ENCODE measurements around the gene TALDO1.
"Not testable (repeated sequence)": the region's sequence is repeated elsewhere in the genome, so short reads cannot be mapped to it uniquely, and the experiment has no call there.

The TALDO1 gene

GRCh38 chr11:737366-737765 is 9.9 kb upstream of the TALDO1 start:
- DNase-seq (ENCODE audit: low spot score) = no peak

- not testable (repeated sequence) for DNase-seq (ENCODE audit: low spot score)
These were observed 9.4 kb upstream of the TALDO1 start for GRCh38 chr11:737899-738298.

GRCh38 chr11:742156-742546 is 5.1 kb upstream of the TALDO1 start:
- no peak for DNase-seq (ENCODE audit: low spot score)

- DNase-seq (ENCODE audit: low spot score) = no peak
These were observed 4.6 kb upstream of the TALDO1 start for GRCh38 chr11:742571-743201.

- no peak for DNase-seq (ENCODE audit: low spot score)
These were observed 1.8 kb upstream of the TALDO1 start for GRCh38 chr11:745428-745827.

- DNase-seq (ENCODE audit: low spot score) = peak; percentile 80
These were observed 741 bp upstream of the TALDO1 start for GRCh38 chr11:746289-747157.

GRCh38 chr11:748007-748359 is 719 bp downstream of the TALDO1 start:
- no peak for DNase-seq (ENCODE audit: low spot score)

- no peak for DNase-seq (ENCODE audit: low spot score)
These were observed 2.5 kb downstream of the TALDO1 start for GRCh38 chr11:749731-750130.

- DNase-seq (ENCODE audit: low spot score) = no peak
These were observed 13.0 kb downstream of the TALDO1 start for GRCh38 chr11:760236-760635.

- no peak for DNase-seq (ENCODE audit: low spot score)
These were observed 14.4 kb downstream of the TALDO1 start for GRCh38 chr11:761526-762108.

GRCh38 chr11:762421-763072 is 15.3 kb downstream of the TALDO1 start:
- peak; percentile 67 for DNase-seq (ENCODE audit: low spot score)

- DNase-seq (ENCODE audit: low spot score) = no peak
These were observed 15.8 kb downstream of the TALDO1 start for GRCh38 chr11:763073-763463.

GRCh38 chr11:763549-764321 is 16.5 kb downstream of the TALDO1 start:
- no peak for DNase-seq (ENCODE audit: low spot score)

GRCh38 chr11:764322-765024 is 17.2 kb downstream of the TALDO1 start:
- no peak for DNase-seq (ENCODE audit: low spot score)

GRCh38 chr11:765025-765801 is 17.9 kb downstream of the TALDO1 start:
- DNase-seq (ENCODE audit: low spot score) = peak; percentile 82

- no peak for DNase-seq (ENCODE audit: low spot score)
These were observed 18.5 kb downstream of the TALDO1 start for GRCh38 chr11:765802-766091.

- DNase-seq (ENCODE audit: low spot score) = no peak
These were observed 19.1 kb downstream of the TALDO1 start for GRCh38 chr11:766106-766935.

- no peak for DNase-seq (ENCODE audit: low spot score)
These were observed 19.6 kb downstream of the TALDO1 start for GRCh38 chr11:766936-767210.

- DNase-seq (ENCODE audit: low spot score) = no peak
These were observed 20.0 kb downstream of the TALDO1 start for GRCh38 chr11:767238-767637.
